GM12872 (cell line): ENCODE measurements around the gene NCAPG2.

ENCODE experiments used
- CTCF ChIP-seq: IDR thresholded peaks from 3 replicates; pipeline ENCODE4 v1.5.1; 2011; ENCODE audit warnings: low read depth, mild to moderate bottlenecking, low read length, moderate library complexity; ENCODE audit not compliant: insufficient read depth

The NCAPG2 gene

GRCh38 chr7:158606129-158606528 lies 98.5 kb downstream of the NCAPG2 start:
- no peak for TF ChIP-seq CTCF

- no peak for TF ChIP-seq CTCF
Observed at GRCh38 chr7:158603773-158604755, 100.5 kb downstream of the NCAPG2 start.

- TF ChIP-seq CTCF = no peak
Observed at GRCh38 chr7:158602905-158603772, 101.5 kb downstream of the NCAPG2 start.

GRCh38 chr7:158602041-158602440 lies 102.6 kb downstream of the NCAPG2 start:
- TF ChIP-seq CTCF = no peak

GRCh38 chr7:158601090-158601489 lies 103.5 kb downstream of the NCAPG2 start:
- no peak for TF ChIP-seq CTCF

- TF ChIP-seq CTCF = no peak
Observed at GRCh38 chr7:158596745-158597144, 107.9 kb downstream of the NCAPG2 start.

GRCh38 chr7:158596309-158596708 lies 108.3 kb downstream of the NCAPG2 start:
- no peak for TF ChIP-seq CTCF
